Kidney epithelial cell (primary cell): Measurements from ENCODE around the gene SAMD10. TPM values are rescaled to one million over a fixed set of nuclear protein-coding genes. Genes with fewer than 3 reads are reported as not detected.
"Not testable (repeated sequence)": the region's sequence is repeated elsewhere in the genome, so short reads cannot be mapped to it uniquely, and the experiment has no call there.

ENCODE experiments used
- DNase-seq: peaks from one replicate; pipeline ENCODE4 v3.0.0-alpha.2; 2010; ENCODE audit warnings: low read depth
- H3K27me3 ChIP-seq: 2 replicates; pipeline ENCODE4 v1.6.0; 2011; ENCODE audit warnings: low read length; ENCODE audit not compliant: control insufficient read depth, insufficient read depth
- H3K36me3 ChIP-seq: 2 replicates; pipeline ENCODE4 v1.5.1; 2011; ENCODE audit warnings: low read length; ENCODE audit not compliant: control insufficient read depth, insufficient read depth
- H3K4me3 ChIP-seq: 2 replicates; pipeline ENCODE4 v1.5.1; 2011; ENCODE audit warnings: low read depth, mild to moderate bottlenecking, control low read depth, low read length
- total RNA-seq: library from RNA; depleted of rRNA; stranded (reverse); fragments of >200 nt; gene quantifications from 2 replicates; pipeline ENCODE4 v1.2.3, GENCODE V29; 2015
- TF ChIP-seq, protein P1 (sequence below): IDR thresholded peaks from 2 replicates; pipeline ENCODE4 v1.5.1; 2011; ENCODE audit warnings: mild to moderate bottlenecking, moderate library complexity, low read length, control low read depth, inconsistent platforms; ENCODE audit not compliant: insufficient read depth, poor library complexity, severe bottlenecking

Gene SAMD10
- total RNA-seq, 1 donor from 2014 or later: 9.6 TPM

GRCh38 chr20:63974402-63975200 is 4.8 kb downstream of the SAMD10 start:
- TF ChIP-seq, protein P1, sequence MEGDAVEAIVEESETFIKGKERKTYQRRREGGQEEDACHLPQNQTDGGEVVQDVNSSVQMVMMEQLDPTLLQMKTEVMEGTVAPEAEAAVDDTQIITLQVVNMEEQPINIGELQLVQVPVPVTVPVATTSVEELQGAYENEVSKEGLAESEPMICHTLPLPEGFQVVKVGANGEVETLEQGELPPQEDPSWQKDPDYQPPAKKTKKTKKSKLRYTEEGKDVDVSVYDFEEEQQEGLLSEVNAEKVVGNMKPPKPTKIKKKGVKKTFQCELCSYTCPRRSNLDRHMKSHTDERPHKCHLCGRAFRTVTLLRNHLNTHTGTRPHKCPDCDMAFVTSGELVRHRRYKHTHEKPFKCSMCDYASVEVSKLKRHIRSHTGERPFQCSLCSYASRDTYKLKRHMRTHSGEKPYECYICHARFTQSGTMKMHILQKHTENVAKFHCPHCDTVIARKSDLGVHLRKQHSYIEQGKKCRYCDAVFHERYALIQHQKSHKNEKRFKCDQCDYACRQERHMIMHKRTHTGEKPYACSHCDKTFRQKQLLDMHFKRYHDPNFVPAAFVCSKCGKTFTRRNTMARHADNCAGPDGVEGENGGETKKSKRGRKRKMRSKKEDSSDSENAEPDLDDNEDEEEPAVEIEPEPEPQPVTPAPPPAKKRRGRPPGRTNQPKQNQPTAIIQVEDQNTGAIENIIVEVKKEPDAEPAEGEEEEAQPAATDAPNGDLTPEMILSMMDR: no peak
- DNase-seq: no peak
- no peaks in the 10 kb centered on the region for H3K27me3 ChIP-seq
- no peak overlapping the region for H3K4me3 ChIP-seq
- H3K36me3 ChIP-seq: no peaks in the 10 kb centered on the region

- DNase-seq: no peak
- no peaks in the 10 kb centered on the region for H3K36me3 ChIP-seq
- TF ChIP-seq, protein P1: peak; percentile 98
- no peaks in the 10 kb centered on the region for H3K27me3 ChIP-seq
- peak overlapping the region; percentile 32 for H3K4me3 ChIP-seq
These were observed 5.6 kb downstream of the SAMD10 start for GRCh38 chr20:63973636-63974401.

DNA sequence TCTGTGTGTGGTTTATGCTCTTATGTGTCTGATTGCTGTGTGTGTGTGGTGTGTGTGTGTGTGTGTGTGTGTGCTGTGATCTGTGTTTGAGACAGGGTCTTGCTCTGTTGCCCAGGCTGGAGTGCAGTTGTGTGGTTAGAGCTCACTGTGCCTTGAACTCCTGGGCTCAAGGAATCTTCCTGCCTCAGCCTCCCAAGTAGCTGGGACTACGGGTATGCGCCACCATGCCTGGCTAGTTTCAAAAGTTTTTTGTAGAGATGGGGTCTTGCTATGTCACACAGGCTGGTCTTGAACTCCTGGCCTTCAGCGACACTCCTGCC is 6.3 kb downstream of the SAMD10 start:
- Histone ChIP-seq H3K27me3 (no peaks in the 10 kb centered on the region), H3K4me3 (no peak overlapping the region), H3K36me3 (no peaks in the 10 kb centered on the region)
- DNase-seq: no peak
- TF ChIP-seq, protein P1: no peak

DNA sequence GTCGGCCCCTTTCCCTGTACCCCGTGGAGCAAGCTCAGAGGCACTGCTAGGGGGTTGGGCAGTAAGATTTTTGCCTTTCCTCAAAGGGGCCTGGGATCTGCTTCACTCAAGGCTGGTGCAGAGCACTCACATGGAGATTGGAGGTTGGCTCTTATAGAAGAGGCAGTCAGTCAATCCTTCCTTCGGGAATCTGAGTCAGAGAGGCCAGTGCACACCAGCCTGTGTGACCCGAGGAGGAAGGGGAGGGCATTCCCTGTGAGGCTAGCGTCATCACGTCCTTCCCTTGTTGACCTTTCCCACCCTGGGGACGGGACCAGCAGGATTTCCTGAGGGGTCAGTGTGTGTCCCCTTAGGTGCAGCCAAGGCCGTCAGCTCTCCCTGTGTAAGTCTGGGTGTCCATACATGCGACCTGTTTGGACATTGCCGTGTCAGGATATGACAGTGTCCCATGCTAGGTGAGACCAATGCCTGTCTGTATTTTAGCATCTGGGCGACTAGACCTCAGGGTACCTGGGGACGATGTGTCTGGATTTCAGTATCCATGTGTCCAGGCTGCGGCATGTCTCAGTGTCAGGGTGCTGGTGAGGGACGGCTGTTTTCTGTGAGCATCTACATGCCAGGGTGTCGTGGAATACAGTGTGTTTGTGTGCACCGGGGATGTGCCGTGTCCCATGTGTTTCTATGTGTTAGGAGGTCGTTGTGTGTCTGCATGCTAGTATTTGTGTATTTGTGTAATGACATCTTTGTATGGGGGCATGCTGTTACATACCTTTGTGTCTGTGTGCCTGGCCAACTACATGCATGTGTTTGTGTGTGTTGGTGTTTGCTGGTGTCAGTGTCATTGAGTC is 6.9 kb downstream of the SAMD10 start:
- TF ChIP-seq, protein P1: no peak
- H3K4me3 ChIP-seq: no peak overlapping the region

DNA sequence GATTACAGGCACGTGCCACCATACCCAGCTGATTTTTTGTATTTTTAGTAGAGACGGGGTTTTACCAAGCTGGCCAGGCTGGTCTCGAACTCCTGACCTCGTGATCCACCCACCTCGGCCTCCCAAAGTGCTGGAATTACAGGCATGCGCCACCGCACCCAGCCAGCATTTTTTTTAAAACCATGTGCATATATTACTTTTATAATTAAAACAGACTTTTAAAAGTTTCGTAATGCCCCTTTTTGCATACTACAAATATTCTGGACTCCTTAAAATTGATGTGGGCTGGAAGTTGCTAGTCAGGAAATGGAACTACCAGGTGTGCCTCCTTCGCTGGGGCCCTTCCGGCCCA is 7.5 kb downstream of the SAMD10 start:
- not testable (repeated sequence) for H3K4me3 ChIP-seq, H3K27me3 ChIP-seq, DNase-seq, H3K36me3 ChIP-seq

More for the DNA sequence above, 6.9 kb downstream of the SAMD10 start:
- no peak for DNase-seq
- H3K27me3 ChIP-seq: no peaks in the 10 kb centered on the region
- H3K36me3 ChIP-seq: no peaks in the 10 kb centered on the region
